GM23338 (cell line): Measurements from ENCODE around the gene NCAPH2. TPM values are rescaled to one million over a fixed set of nuclear protein-coding genes. Genes with fewer than 3 reads are reported as not detected.

Experiments used
- ATAC-seq: fragments of 200-7000 bp; cut with Tn5 transposase; 3 replicates; pipeline ENCODE4 v1.9.1; 2020
- DNase-seq: peaks from one replicate; pipeline ENCODE4 v3.0.0-alpha.2; 2015; ENCODE audit warnings: low spot score
- H2AFZ ChIP-seq: fragments of 200-600 bp; sonication (generic); 2 replicates; pipeline ENCODE4 v1.8.0; 2016; ENCODE audit warnings: antibody characterized with exemption, mild to moderate bottlenecking, moderate library complexity
- H3F3A ChIP-seq: fragments of 200-600 bp; sonication (generic); replicated peaks from 2 replicates; pipeline ENCODE4 v1.8.0; 2017; ENCODE audit warnings: antibody characterized with exemption, mixed run types, low read depth
- H3K27ac ChIP-seq: fragments of 200-600 bp; sonication (generic); 2 replicates; pipeline ENCODE4 v1.6.1; 2016; ENCODE audit warnings: low read depth
- H3K27me3 ChIP-seq: fragments of 200-600 bp; sonication (generic); 2 replicates; pipeline ENCODE4 v1.8.0; 2016; ENCODE audit warnings: mild to moderate bottlenecking, mixed run types, moderate library complexity; ENCODE audit not compliant: insufficient read depth
- H3K36me3 ChIP-seq: fragments of 200-600 bp; sonication (generic); 2 replicates; pipeline ENCODE4 v1.8.0; 2016; ENCODE audit warnings: mild to moderate bottlenecking; ENCODE audit not compliant: insufficient read depth
- H3K4me1 ChIP-seq: fragments of 200-600 bp; sonication (generic); 2 replicates; pipeline ENCODE4 v1.8.0; 2016; ENCODE audit warnings: mild to moderate bottlenecking, moderate library complexity; ENCODE audit not compliant: insufficient read depth
- H3K4me2 ChIP-seq: fragments of 200-600 bp; sonication (generic); 2 replicates; pipeline ENCODE4 v1.7.1; 2017; ENCODE audit warnings: mixed run types
- H3K4me3 ChIP-seq: fragments of 200-600 bp; sonication (generic); 2 replicates; pipeline ENCODE4 v1.6.1; 2016; ENCODE audit warnings: mixed run types
- H3K79me2 ChIP-seq: fragments of 200-600 bp; sonication (generic); replicated peaks from 2 replicates; pipeline ENCODE4 v1.8.0; 2017; ENCODE audit warnings: mild to moderate bottlenecking; ENCODE audit not compliant: insufficient read depth
- H3K9me2 ChIP-seq: fragments of 200-600 bp; sonication (generic); 2 replicates; pipeline ENCODE4 v1.8.0; 2017; ENCODE audit not compliant: insufficient read depth
- H4K20me1 ChIP-seq: fragments of 200-600 bp; sonication (generic); replicated peaks from 2 replicates; pipeline ENCODE4 v1.8.0; 2017; ENCODE audit warnings: mild to moderate bottlenecking; ENCODE audit not compliant: insufficient read depth
- H3K27ac Mint-ChIP-seq: 2 replicates; pipeline ENCODE4 v1.8.0; 2020; ENCODE audit warnings: inconsistent platforms, mild to moderate bottlenecking, moderate library complexity, mixed read lengths
- H3K27me3 Mint-ChIP-seq: 3 replicates; pipeline ENCODE4 v1.8.0; 2022; ENCODE audit warnings: low read depth, mild to moderate bottlenecking, moderate library complexity, mixed read lengths, inconsistent platforms; ENCODE audit not compliant: insufficient read depth, poor library complexity
- H3K36me3 Mint-ChIP-seq: 3 replicates; pipeline ENCODE4 v1.8.0; 2021; ENCODE audit warnings: low read depth, mild to moderate bottlenecking, inconsistent platforms, moderate library complexity, mixed read lengths
- H3K4me1 Mint-ChIP-seq: 3 replicates; pipeline ENCODE4 v1.8.0; 2020; ENCODE audit warnings: mild to moderate bottlenecking, inconsistent platforms, mixed read lengths
- H3K4me3 Mint-ChIP-seq: 3 replicates; pipeline ENCODE4 v1.8.0; 2021; ENCODE audit warnings: moderate library complexity, mild to moderate bottlenecking, inconsistent platforms, mixed read lengths
- H3K9me3 Mint-ChIP-seq: 3 replicates; pipeline ENCODE4 v1.8.0; 2020; ENCODE audit warnings: moderate library complexity, mild to moderate bottlenecking, inconsistent platforms, mixed read lengths
- ZNF462 ChIP-seq: fragments of 250-450 bp; sonication (Bioruptor Pico); IDR thresholded peaks from 2 replicates; pipeline ENCODE4 v1.5.0; 2020; ENCODE audit warnings: mild to moderate bottlenecking, moderate library complexity
- polyA plus RNA-seq: library from polyadenylated mRNA; unstranded; fragments of >200 nt; fragmentation: Nextera tagmentation; extraction: Ambion mirVana; gene quantifications from 2 replicates; pipeline ENCODE4 v1.2.1, GENCODE V29; 2016
- total RNA-seq: library from RNA; depleted of rRNA; stranded (reverse); fragments of >200 nt; shearing (Covaris generic); gene quantifications from 2 replicates; pipeline ENCODE4 v1.2.3, GENCODE V29; 2014
- TF ChIP-seq, protein P1 (sequence below), 2 experiments: fragments of 200-600 bp in 1 of 2; sonication (generic) in 1 of 2; conservative IDR thresholded peaks; 2 replicates each; pipeline versions ENCODE4 v1.5.1 to v1.6.1; 2016 to 2017; ENCODE audit warnings: antibody characterized with exemption in 2 of 2, low read depth in 2 of 2, mild to moderate bottlenecking in 2 of 2, moderate library complexity in 1 of 2

Gene NCAPH2
- total and polyA plus RNA-seq, 2 experiments from 2014 or later = 52.2 to 76.1 TPM

DNA sequence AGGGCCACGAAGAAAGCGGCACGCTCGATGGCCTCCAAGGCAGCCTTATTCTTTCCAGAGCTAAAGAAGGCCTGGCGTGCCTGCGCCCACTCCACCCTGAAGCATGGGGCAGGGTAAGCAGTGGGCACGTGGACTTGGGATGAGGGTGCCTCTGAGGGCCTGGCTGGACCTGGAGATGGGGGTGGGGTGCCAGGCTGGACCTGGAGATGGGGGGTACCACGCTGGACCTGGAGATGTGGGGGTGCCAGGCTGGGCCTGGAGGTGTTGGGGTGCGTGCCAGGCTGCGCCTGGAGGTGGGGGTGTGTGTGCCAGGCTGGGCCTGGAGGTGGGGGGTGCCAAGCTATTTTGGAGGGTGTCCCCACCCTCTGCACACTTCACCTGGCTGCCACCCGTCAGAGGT lies 64.9 kb downstream of the NCAPH2 start:
- H3K4me1 ChIP-seq = no peaks in the 10 kb centered on the region
- ATAC-seq (no peak), DNase-seq (no peak)
- Mint-ChIP-seq H3K27me3 (peaks cover 6% of the 10 kb centered on the region), H3K4me1 (no peaks in the 10 kb centered on the region), H3K36me3 (peaks cover 44% of the 10 kb centered on the region), H3K4me3 (no peak overlapping the region), H3K27ac (no peak overlapping the region), H3K9me3 (no peaks in the 10 kb centered on the region)
- no peak for TF ChIP-seq ZNF462 (CRISPR knock-in tag)
- TF ChIP-seq, protein P1, sequence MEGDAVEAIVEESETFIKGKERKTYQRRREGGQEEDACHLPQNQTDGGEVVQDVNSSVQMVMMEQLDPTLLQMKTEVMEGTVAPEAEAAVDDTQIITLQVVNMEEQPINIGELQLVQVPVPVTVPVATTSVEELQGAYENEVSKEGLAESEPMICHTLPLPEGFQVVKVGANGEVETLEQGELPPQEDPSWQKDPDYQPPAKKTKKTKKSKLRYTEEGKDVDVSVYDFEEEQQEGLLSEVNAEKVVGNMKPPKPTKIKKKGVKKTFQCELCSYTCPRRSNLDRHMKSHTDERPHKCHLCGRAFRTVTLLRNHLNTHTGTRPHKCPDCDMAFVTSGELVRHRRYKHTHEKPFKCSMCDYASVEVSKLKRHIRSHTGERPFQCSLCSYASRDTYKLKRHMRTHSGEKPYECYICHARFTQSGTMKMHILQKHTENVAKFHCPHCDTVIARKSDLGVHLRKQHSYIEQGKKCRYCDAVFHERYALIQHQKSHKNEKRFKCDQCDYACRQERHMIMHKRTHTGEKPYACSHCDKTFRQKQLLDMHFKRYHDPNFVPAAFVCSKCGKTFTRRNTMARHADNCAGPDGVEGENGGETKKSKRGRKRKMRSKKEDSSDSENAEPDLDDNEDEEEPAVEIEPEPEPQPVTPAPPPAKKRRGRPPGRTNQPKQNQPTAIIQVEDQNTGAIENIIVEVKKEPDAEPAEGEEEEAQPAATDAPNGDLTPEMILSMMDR (conservative IDR thresholded peaks at IDR 0.05; ENCODE audit: low read depth in 2 of 2) = no peak
- no peak overlapping the region for H3K4me3 ChIP-seq
- H2AFZ ChIP-seq = no peak overlapping the region
- no peaks in the 10 kb centered on the region for H3F3A ChIP-seq
- no peak overlapping the region for H3K4me2 ChIP-seq
- H3K79me2 ChIP-seq = no peaks in the 10 kb centered on the region
- no peaks in the 10 kb centered on the region for H4K20me1 ChIP-seq
- no peaks in the 10 kb centered on the region for H3K9me2 ChIP-seq
- no peak overlapping the region for H3K27ac ChIP-seq
- H3K27me3 ChIP-seq = no peaks in the 10 kb centered on the region
- H3K36me3 ChIP-seq = no peaks in the 10 kb centered on the region
